ENCODE results near the gene HMGN4.

GRCh38 chr6:26519359-26519758 is 18.8 kb upstream of the HMGN4 start:
- TF ChIP-seq EZH2phosphoT487 (IDR thresholded peaks at IDR 0.05; ENCODE audit: low read length) (no peak), EZH2 (optimal IDR thresholded peaks at IDR 0.05; ENCODE audit: low read depth, low read length) (no peak), CTCF (IDR thresholded peaks at IDR 0.05; ENCODE audit: low read length) (no peak)
